HG03469 (cell line): Measurements from ENCODE around the gene SMIM41.
"Not testable (repeated sequence)": the region's sequence is repeated elsewhere in the genome, so short reads cannot be mapped to it uniquely, and the experiment has no call there.

Experiments used
- ATAC-seq: cut with Tn5 transposase; IDR thresholded peaks from one replicate; pipeline ENCODE4 v1.9.1; 2021; ENCODE audit warnings: mild to moderate bottlenecking, moderate library complexity, moderate number of reproducible peaks; ENCODE audit not compliant: unreplicated experiment

SMIM41 gene

DNA sequence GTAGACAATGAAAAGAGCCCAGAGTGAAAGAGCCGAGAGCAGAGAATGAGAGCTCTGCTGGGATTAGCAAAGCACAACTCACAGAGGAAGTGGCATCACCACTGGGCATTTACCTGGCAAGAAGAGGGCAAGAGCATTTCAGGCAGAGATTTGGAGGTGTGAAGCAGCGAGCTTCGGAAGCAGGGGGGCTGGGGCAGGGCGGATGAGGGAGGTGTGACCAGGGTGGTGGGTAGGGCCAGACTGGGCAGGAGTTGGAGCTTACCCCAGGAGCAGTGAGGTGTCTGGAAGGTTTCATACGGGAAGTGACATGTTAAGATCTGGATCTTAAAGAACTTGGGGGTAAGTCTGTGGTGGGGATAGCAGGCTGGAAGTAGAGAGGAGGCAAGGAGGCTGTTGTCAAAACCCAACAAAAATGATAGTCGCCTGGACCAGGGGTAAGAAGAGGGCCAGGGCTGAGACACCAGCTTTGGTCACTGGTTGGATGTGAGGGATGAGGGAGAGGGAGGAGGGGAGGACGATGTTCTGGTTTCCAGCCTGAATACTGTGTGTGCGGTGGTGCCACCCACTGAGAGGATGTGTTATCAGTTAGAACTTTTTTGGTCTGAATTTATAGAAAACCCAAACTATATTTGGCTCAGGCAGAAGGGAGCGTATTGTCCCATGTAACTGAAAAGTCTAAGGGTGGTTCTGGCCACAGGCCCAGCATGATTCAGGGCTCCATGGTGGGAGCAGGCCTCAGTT is 5.2 kb downstream of the SMIM41 start:
- no peak for ATAC-seq

DNA sequence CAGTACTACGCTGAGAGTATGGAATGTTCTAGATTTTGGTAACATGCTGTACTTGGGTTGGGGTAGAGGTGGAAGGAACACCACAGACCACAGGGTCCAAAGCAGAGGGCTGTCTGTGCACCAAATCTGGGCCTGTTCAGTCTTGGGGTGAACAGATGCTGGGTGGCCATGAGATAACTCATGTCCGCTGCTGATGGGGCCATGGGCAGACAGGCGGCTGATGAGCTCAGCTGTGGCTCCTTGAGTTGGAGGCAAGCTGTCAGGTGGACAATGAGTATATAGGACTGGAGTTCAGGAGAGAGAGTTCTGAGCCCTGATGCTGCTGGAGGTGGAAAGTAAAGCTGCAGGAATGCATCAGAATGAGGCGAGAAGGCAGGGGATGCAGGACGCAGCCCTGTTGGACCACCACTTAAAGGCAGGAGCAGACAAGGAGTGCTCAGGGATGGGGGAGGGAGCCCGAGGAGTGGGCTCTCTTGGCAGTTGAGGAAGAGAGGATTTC is 6.2 kb downstream of the SMIM41 start:
- ATAC-seq, result no peak

DNA sequence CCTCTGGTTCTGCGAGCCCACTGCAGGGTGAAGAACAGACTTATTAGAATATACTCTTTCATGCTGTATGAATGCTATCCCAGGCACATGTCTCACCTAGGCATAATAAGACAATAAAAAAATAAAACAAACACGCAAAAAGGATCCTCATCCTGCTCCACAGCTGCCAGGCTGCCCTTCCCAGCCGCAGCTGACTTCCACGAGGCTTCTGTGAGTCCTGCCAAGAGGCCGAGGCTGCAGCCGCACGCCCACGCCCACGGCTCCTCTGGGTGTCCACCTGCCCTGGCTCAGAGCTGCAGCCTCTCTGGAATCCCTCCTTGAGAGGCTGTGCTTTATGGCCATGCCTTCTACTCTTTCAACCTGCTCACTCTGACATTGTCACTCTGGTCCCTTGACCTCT is 6.9 kb downstream of the SMIM41 start:
- no peak for ATAC-seq

DNA sequence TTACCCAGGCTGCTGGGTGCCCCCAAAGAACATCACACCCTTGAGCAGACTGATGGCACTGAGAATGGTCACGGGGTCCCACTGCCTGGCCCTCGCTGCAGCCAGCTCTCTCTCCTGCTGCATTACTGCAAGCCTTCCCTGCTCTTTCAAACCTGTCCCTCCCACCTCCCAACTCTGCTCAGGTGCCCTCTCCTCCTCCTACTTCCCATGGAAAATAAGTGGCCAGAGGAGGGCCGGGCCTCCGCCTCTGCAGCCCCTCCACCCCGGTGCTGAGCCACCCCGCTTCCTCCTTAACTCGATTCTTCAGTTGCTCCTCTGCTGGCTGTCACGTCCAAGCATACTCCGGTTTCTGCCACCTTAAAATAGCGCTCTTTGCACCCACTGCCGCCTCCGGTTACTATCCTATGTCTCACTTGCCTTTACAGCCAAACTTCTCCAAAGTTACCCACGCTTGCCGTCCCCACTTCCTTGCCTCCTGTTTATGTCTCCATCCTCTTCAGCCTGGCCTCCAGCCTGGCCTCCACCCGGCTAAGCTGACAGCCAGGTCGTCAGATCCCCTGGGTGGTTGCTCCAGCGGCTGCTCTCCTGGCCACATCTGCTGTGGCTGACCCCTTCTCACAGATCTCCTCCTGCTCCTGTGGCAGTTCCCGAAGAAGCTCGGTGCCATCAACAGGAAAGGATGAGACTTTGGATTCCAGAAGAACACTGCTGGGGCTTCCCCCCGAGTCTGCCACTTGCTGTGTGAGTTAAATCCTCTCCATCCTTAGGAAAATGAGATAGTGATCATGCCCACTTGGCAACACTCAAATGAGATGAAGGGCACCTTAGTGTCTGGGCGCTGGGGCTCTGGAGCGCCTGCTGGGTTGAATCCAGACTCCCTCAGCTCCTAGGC is 7.7 kb downstream of the SMIM41 start:
- ATAC-seq, result no peak

DNA sequence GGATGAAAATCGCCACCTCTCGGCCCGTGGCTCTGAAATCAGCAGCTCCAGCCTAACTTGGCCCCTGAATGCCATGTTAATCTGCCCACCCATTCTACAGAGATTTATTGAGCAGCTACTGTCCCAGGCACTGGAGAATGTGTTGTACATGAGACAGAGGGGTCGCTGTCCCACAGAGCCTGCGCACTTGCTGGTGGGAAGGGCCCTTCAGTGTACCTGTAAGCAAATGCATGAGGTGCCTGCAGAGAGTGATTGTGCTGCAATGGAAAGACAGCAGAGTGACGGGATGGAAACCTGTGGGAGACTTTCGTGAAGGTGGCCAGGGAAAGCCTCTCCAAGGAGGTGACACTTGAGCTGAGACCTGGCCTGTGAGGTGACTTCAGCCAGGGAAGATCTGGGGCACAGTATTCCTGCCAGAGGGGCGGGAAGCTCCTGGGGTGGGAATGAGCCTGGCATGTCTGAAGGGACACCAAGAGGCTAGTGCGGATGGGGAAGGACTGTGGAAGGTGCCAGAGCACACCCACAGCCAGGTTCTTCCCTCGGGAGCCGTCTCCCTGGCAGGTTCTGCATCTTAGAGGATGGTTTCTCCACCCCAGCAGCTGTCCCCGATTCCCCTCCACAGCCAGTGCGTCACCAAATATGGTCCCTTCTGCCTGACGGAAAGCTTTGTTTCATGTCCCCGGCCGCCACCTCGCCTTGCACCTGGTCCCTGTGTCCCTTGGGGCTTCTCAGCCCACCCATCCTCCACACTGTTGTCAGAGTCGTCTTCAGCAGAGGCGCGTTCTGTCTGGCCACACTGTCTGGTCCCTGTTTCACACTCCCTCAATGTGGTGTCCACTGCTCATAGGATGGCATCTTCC is 8.7 kb downstream of the SMIM41 start:
- no peak for ATAC-seq

DNA sequence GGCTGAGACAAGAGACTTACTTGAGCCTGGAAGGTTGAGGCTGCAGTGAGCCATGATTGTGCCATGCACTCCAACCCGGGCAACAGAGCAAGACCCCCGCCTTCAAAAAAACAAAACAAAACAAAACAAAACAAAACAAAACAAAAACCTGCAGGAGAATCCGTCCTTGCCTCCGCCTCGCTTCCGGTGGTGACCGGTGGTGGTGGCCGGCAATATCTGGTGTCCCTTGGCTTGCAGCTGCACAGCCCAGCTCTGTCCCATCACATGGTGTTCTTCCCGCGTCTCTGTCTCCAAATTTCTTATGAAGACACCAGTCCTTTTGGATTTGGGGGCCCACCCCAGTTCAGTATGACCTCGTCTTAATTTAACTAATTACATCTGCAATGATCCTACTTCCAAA is 10.0 kb downstream of the SMIM41 start:
- no peak for ATAC-seq

DNA sequence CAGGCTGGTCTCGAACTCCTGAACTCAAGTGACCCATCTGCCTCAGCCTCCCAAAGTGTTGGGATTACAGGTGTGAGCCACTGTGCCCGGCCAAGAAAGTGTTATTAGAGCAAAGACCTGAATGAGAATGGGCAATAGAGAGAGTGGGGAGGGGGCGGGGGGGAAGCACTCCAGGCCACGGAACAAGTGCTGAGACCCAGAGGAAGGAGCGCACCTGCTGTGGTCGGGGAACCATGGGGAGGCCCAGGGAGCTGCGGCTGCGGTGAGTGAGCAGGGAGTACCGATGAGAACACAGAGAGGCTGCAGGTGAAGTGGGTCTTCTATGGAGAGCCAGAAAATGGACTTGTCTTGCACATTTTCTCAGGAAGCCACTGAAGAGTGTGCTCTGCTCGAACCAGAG is 10.8 kb downstream of the SMIM41 start:
- no peak for ATAC-seq

DNA sequence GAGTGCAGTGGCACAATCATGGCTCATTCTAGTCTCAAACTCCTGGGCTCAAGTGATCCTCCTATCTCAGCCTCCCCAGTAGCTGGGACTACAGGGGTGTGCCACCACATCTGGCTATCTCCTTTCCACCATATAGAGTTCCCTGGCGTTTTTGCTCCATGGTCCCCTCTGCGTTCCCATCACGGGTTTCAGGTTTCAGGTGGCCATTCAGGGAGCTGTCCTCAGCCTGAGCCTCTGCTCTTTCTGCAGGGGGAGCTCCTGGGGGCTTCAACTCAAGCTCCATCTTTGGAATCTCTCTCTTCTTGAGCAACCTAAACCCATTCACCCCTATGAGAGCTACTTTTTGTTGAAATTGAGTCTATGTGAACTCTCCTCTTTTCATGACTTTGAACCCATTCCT is 11.6 kb downstream of the SMIM41 start:
- ATAC-seq, result no peak

DNA sequence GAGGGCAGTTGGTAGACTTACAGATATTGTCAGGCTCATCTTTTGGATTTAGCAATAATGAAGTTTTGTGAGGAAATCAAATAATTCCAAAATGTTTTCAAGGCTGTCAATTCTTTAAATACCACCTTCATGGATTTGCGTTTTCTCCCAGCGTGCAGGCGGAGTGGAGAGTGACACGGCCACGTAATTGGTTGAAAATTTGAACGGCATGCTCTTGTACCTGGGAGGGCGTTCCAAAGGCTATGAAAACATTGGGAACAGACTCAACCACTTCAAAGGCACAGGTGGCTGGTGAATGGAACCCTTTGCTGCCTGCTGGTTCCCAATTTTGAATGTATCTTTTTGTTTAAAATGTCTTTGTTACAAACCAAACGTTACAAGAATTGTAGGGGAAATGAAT is 12.4 kb downstream of the SMIM41 start:
- no peak for ATAC-seq

DNA sequence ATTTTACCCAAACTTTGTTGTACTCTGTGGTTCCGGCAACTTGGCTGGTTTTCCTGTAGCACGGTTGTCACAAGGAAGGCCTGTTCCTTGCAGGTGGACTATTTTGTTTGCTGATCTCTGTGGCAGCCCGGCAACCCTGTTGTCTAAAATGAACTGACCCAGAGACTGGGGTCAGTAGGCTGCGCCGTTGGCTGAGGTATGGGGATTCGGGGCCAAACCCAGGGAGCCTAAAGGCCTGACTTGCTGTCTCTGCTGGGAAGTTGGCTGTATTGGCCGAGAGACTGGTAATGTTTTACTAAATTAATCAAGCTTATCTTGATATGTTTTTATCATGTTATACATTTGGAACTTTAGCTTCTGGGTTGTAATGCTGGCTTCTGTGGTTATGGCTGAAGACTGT is 13.8 kb downstream of the SMIM41 start:
- no peak for ATAC-seq

DNA sequence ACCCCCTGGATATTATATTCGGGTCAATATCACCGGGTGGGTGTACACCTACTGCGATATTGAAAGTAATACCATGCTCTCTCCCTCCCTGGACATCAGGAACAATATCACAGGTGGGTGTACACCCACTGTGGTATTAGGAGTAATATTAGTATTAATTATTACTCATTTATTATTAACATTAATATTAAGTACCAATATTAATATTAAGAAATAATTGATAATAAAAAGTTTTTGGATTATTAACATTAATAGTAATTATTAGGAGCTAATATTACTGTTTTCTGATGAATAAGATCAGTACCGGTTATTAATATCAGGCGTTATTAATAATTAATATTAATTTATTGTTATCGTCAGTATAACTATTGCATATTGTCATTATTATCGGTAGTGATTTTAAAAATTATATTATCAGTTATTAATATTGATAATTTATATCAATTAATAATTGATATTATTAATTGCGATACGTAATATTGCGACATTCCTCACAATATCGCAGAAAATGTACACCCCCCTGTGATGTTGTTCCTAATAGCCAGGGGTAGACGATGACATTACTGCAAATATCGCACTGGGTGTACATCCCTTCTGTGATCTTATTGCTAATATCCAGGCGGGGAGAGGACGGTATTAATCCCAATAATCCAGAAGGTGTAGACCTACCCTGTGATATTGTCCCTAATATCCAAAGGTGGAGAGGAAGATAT is 17.0 kb downstream of the SMIM41 start:
- ATAC-seq, result no peak

DNA sequence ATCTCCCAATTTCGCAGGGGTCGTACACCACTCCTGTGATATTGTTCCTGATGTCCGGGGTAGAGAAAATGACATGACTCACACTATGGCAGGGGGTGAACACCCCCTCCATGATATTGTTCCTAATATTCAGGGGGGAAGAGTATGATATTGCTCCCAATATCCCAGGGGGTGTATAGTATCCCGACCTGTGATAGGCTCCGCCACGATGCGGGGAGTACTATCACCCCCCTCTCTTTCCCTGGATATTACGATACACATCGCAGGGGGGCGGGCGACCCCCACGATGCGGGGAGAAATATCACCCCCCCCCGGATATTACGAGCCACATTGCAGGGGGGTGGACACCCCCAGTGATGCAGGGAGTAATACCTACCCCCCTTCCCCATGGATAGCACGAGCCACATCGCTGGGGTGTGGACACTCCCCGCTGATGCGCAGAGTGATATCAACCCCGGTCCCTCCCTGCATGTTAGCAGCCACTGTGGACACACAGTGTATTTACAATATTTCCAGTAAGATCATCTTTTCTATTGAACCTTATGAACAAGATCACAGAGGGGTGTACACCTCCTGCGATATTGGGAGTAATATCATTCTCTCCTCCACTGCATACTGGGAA is 17.7 kb downstream of the SMIM41 start:
- ATAC-seq, result no peak

DNA sequence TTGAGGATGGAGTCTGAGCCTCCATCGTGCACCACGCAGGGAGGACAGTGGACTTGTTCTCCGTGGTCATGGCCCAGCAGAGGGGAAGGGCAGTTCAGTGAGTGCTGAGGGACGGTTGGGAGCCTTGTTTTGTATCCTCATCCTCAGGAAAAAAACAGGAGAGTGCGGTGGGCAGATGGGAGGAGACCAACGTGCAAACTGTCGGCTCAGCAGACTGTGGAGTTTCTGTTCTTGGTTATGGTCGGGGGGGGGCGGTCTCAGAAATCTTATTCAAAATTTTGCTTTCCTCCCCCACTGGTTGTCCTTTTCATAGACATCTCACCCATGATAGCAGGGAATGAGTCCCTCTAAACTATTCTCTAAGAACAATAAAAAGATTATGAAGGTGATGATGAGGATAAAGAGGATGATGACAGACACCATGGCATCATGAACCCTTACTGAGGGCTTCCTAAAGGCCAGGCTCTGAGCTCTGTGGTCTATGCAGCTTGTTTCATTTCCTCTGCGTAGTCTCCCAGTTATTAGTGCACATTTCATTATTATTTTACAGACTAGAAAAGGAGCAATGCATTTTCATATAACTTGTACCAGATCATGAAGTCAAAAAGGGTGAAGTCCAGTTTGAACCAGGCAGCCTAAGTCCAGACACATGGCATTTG is 25.1 kb downstream of the SMIM41 start:
- not testable (repeated sequence) for ATAC-seq

DNA sequence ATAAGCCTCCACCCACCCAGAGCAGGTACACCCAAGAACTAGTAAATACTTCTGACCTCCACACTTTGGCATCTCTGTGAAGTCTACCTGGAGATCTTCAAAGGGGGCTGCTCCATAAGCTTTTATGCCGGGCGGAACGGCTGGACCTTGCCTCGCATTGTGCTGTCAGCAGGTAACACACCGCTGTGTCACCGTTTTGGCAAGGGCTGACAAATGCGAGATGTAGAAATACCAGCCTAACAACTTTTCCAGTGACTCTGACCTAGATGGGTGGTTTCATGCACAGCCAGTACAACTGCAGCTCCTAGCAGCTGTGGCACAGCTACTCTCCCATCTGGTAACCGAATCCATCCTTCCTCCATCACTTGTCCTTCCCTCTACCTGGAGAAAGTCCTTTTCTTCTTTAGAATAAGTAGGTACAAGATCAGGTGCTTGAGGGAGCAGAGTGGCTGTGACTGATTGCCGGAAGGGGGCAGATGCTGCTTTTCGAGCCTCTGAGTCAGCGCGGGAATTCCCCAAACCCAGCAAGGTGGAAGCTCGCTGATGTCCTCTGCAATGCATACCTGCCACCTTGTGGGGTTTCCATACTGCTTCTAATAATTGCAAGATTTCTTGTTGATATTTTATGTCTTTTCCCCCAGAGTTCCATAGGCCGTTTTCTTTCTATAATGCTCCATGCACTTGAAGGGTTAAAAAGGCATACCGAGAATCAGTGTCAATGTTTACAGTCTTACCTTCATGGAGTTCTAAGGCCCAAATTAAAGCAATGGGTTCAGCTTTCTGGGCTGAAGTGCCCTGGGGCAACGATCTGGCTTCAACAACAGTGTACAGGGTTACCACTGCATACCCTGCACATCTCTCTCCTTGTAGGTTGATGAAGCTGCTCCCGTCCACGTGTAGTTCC is 37.0 kb downstream of the SMIM41 start:
- not testable (repeated sequence) for ATAC-seq

DNA sequence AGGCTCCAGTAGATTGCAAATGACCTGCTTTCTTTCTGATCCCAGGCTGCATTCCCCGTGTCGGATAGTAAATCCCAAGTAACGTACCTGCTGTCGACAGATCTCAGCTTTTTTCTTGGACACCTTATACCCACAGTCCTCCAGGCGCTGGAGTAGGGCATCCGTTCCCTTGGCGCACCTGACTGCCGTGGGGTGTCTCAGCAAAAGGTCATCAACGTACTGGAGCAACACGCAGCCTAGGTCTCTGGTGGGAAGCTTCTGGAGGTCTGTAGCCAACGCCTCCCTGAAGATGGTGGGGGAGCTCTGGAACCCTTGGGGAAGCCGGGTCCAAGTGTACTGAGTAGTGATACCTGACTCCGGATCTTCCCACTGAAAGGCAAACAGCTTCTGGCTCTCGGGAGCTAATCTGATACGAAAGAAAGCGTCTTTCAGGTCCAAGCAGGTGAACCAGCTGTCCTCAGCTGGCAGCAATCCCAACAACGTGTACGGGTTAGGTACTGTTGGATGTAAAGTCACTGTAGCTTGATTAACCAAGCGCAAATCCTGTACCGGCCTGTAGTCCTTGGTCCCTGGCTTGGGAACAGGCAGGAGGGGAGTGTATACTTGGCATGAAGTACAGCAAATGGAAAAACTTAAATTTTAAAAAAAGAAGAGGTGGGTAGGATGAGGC is 38.4 kb downstream of the SMIM41 start:
- not testable (repeated sequence) for ATAC-seq

DNA sequence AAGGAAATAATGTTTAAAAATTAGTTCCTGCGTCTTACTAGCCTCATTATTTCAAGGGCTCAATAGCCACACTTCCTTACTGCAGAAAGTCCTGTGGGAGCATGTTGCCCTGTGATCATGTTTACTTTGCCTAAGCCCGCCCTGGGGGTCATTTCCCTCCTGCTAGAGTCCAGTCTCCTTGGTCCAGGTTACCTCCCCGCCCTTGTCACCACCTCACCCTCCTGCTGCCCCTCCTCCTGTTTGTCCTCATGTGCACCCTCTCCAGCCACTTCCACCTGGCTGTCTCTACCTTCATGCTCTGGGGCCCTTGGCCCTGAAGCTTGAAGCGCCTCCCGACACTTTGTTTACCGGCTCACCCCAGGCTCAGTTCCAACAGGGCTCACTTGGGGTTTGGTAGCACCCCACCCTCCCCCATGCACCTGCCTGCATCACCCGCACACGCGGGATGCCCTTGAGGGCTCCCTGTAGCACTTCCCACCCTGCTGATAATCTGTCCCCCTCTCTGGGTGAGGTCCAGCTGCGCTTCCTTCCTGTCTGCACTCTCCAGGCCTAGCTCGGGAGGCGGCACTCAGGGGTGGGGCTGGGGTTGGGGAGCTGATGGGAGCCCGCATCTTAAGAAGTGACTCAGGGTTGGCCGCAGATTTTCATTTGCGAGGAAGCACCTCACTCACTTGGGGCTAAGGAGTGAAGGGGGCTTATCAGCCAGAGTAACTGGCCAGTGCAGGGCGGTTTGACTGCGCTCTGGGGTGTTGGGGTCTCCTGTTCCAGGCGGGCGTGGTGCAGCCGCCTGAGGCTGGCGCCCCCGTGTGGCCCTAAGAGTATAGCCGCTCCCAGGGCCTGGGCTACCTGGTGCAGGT is 40.1 kb downstream of the SMIM41 start:
- no peak for ATAC-seq
